Fibroblast of pulmonary artery (primary cell): Measurements from ENCODE around the gene FOXRED1.

Experiments used
- DNase-seq: peaks from one replicate; pipeline ENCODE4 v3.0.0-alpha.2; 2010; ENCODE audit warnings: low read depth
- H3K4me3 ChIP-seq: replicated peaks from 2 replicates; pipeline ENCODE4 v1.5.1; 2011; ENCODE audit warnings: low read depth, mild to moderate bottlenecking, control low read depth, low read length, moderate library complexity
- TF ChIP-seq, protein P1 (sequence below): IDR thresholded peaks from 2 replicates; pipeline ENCODE4 v1.5.1; 2011; ENCODE audit warnings: mild to moderate bottlenecking, control low read depth, low read length, inconsistent platforms; ENCODE audit errors: missing control alignments

Gene FOXRED1

DNA sequence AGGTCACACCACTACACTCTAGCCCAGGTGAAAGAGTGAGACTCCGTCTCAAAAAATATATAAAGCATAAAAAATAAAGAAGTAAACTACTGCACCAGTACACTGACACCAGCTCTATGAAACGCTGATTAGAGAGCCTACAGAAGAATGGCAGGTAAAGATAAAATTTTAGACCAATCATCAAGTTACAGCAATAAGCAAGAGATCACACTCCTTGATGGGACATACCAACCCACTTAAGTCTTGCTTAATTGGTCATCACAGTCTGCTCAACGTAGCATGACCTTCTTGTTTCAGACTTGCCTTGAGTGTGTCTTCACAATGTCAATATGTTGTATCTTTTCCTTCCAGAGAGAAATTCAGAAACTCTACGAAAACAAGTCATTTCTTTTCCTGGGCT, 12.7 kb upstream of the FOXRED1 start:
- H3K4me3 ChIP-seq, result no peak overlapping the region
- no peak for DNase-seq

DNA sequence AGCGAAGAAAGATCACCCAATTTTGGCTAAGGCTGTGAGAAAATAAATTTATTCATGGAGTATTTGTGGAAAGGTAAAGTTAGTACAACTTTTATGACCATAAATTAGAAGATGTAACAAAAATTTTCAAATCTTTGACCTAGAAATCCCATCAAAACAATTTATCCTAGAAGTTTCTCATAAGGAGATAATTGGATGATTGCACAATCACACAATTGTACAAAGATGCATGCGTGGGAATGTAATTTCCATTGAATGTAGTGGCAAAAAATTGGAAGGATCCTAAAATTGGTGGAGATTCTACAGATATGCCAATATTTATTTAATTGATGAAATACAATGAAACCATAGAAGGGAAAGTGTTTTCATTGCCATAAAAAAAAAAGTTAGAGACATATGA, 11.8 kb upstream of the FOXRED1 start:
- TF ChIP-seq, protein P1, sequence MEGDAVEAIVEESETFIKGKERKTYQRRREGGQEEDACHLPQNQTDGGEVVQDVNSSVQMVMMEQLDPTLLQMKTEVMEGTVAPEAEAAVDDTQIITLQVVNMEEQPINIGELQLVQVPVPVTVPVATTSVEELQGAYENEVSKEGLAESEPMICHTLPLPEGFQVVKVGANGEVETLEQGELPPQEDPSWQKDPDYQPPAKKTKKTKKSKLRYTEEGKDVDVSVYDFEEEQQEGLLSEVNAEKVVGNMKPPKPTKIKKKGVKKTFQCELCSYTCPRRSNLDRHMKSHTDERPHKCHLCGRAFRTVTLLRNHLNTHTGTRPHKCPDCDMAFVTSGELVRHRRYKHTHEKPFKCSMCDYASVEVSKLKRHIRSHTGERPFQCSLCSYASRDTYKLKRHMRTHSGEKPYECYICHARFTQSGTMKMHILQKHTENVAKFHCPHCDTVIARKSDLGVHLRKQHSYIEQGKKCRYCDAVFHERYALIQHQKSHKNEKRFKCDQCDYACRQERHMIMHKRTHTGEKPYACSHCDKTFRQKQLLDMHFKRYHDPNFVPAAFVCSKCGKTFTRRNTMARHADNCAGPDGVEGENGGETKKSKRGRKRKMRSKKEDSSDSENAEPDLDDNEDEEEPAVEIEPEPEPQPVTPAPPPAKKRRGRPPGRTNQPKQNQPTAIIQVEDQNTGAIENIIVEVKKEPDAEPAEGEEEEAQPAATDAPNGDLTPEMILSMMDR, result no peak
- no peak overlapping the region for H3K4me3 ChIP-seq
- DNase-seq, result no peak

More for the DNA sequence above, 12.7 kb upstream of the FOXRED1 start:
- TF ChIP-seq, protein P1, result no peak

DNA sequence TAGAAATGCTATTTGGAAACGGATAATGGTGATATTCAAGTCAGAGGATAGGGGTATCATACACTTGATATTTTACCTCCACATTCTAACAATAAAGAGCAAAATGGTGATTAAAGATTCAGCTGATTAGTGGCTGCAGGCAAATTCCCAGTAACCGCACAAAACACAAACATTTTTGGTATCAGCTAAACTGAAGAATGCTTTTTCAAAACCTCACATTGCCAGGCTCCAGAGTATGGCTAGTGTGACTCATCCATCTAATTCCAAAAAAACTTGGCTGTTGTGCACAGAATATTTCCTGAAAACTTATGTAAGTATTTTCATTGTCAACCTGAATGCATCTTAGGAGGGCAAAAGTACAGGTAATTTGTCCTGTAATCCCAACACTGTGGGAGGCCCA, 11.2 kb upstream of the FOXRED1 start:
- no peak overlapping the region for H3K4me3 ChIP-seq
- TF ChIP-seq, protein P1, result no peak
- peak; percentile 62 for DNase-seq

DNA sequence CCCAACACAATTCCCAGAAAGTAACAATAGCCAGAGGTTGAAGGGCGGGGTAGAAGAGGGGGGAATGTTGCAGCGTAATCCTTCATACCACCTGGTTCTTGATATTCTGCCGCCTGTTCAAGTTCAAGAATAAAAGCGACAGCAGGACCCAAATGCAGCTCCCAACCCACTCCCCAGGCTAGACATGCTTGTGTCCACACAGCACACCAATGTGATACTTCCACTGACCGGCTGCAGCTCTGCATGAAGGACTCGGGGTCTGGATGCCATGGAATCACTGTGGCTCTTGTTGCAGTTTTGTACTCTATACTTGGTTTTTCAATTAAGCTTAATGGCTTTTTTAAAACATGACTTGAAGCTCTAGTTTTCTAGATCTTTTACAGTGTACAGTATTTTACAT, 6.7 kb upstream of the FOXRED1 start:
- TF ChIP-seq, protein P1, result no peak
- DNase-seq, result no peak
- H3K4me3 ChIP-seq, result no peak overlapping the region

DNA sequence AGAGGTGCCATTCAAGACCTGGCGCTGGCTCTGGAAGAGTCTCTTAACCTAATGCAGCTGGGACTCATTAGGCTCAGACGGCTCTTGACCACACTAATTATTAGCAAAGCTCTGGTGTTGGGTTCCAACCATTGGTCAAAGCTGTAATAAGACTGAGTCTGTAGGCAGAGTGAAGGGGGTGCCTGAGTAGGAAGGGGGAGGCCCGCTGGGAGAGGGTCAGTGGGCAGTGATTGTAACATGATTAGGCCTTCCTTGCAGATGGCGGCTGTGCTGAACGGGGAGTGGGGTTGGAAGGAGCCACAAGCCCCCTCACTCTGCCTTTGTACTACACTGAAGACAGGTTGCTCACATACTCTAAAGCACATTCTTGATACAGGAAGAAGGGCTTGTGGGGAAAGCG, 5.5 kb upstream of the FOXRED1 start:
- H3K4me3 ChIP-seq, result no peak overlapping the region
- DNase-seq, result no peak
- TF ChIP-seq, protein P1, result no peak

DNA sequence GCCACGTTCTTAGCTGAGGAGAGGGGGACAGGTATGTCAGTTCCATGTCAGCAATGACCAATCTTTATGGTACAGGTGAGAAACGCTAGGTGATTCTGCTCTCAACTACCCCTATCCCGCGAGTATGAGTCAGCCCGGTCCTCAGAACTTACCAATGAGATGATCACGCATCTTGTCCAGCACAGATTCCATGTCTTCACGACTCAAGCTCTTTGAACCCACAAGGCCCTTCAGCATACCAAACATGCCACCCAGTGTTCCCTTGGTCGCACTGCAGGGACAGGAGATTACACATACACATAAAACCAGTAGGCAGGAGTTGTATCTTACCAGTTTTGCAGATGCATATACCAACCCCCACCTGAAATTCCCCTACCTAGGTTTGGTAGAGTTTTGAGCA, 3.1 kb upstream of the FOXRED1 start:
- TF ChIP-seq, protein P1, result no peak
- no peak overlapping the region for H3K4me3 ChIP-seq
- peak; percentile 40 for DNase-seq

DNA sequence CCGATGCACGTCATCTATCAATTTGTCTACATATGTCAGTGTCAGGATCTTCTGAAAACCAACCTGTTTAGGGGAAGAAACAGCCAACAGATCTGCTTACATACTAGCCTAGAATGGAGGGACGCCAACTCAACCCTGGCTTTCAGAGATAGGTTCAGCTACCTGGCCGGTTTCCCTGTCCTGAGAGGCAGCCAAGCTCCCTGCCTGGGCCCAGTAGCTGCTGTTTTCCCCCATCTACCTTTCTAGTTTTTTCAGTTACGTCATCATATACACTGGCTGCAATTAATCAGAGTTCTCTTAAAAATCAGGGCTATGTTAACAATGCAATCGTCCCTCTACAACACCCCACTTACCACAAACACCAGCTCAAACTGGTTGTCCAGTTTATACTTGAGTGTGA, 1.3 kb upstream of the FOXRED1 start:
- TF ChIP-seq, protein P1, result no peak
- H3K4me3 ChIP-seq, result peak overlapping the region; percentile 97
- no peak for DNase-seq
